ENCODE data around the gene FOS.

Gene FOS

DNA sequence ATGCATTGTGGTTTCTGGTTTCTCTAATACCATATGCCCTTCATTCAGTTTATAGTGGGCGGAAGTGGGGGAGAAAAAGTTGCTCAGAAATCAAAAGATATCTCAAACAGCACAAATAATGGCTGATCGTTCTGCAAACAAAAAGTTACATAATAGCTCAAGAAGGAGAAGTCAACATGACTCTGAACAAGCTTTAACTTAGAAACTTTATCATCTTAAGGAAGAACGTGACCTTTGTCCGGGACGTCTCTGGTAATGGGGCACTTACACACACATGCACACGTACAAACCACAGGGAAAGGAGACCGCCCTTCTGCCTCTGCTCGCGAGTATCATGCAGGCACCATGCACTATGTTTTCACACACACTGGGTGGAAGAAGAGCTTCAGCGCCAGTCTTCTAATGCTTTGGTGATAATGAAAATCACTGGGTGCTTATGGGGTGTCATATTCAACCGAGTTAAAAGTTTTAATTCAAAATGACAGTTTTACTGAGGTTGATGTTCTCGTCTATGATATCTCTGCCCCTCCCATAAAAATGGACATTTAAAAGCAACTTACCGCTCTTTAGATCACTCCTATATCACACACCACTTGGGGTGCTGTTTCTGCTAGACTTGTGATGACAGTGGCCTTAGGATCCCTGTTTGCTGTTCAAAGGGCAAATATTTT, 4.7 kb downstream of the FOS start:
- CTCF ChIA-PET, result interaction anchor here (0.5 to 1.4 kb wide), 3 partner anchors 8 to 130 kb away, joined by 3 read pairs; no protein-coding TSS in a partner anchor
- no peak for DNase-seq (ENCODE audit: low spot score)
- POLR2A ChIA-PET (ENCODE audit: low non-redundant PET), result interaction anchor here (0.5 kb wide), 1 partner anchor 139 kb away, joined by 5 read pairs; no protein-coding TSS in a partner anchor
- H3K27ac ChIP-seq, result no peak overlapping the region
- TF ChIP-seq CTCF (conservative IDR thresholded peaks at IDR 0.05; ENCODE audit: low read depth), result no peak

DNA sequence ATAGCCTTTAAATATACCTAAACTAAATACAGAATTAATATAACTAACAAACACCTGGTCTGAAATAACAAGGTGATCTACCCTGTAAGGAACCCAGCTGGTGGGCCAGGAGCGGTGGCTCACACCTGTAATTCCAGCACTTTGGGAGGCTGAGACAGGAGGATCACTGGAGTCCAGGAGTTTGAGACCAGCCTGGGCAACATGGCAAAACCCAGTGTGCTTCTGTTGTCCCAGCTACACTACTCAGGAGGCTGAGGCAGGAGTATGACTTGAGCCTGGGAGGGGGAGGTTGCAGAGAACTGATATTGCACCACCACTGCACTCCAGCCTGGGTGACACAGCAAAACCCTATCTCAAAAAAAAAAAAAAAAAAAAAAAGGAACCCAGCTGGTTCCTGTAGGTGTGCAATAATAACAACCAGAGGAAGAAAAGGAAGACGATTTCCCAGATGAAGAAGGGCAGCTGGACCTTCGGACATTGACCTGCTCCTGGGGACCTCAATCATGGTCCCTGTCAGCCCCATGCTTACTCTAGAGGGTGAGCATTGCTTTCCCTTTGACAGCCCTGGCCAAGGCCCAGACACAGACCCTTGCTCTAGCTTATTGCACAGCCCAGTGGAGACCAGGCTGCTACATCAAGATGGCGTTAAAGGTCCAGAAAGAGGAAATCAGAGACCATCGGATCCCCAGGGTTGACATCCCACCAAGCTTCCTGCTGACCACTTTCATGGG, 5.4 kb downstream of the FOS start:
- H3K27ac ChIP-seq, result peak overlapping the region; percentile 18; the same call in 1 of the 2 replicates
- CTCF ChIA-PET, result interaction anchor here (0.5 to 1.4 kb wide), 4 partner anchors 9 to 1623 kb away, joined by 3 read pairs; no protein-coding TSS in a partner anchor
- POLR2A ChIA-PET (ENCODE audit: low non-redundant PET), result interaction anchor here (0.5 to 0.6 kb wide), 2 partner anchors 25 to 140 kb away, joined by 5 to 7 read pairs; no protein-coding TSS in a partner anchor
- DNase-seq (ENCODE audit: low spot score), result no peak
- TF ChIP-seq CTCF (conservative IDR thresholded peaks at IDR 0.05; ENCODE audit: low read depth), result no peak

- no peak overlapping the region for H3K27ac ChIP-seq
- POLR2A ChIA-PET (ENCODE audit: low non-redundant PET), result no interaction called here
- no peak for DNase-seq (ENCODE audit: low spot score)
- CTCF ChIA-PET, result interaction anchor here (1.2 kb wide), 1 partner anchor 11 kb away, joined by 5 read pairs; no protein-coding TSS in a partner anchor
- no peak for TF ChIP-seq CTCF (conservative IDR thresholded peaks at IDR 0.05; ENCODE audit: low read depth)
These were observed 6.7 kb downstream of the FOS start for GRCh38 chr14:75285331-75285730.

GRCh38 chr14:75286313-75286712, 7.7 kb downstream of the FOS start:
- no peak for DNase-seq (ENCODE audit: low spot score)
- H3K27ac ChIP-seq, result no peak overlapping the region
- ChIA-PET POLR2A (ENCODE audit: low non-redundant PET) (no interaction called here), CTCF (interaction anchor here (1.2 kb wide), 1 partner anchor 10 kb away, joined by 5 read pairs; no protein-coding TSS in a partner anchor)
- no peak for TF ChIP-seq CTCF (conservative IDR thresholded peaks at IDR 0.05; ENCODE audit: low read depth)

- H3K27ac ChIP-seq, result no peak overlapping the region
- POLR2A ChIA-PET (ENCODE audit: low non-redundant PET), result no interaction called here
- DNase-seq (ENCODE audit: low spot score), result no peak
- CTCF ChIA-PET, result no interaction called here
- TF ChIP-seq CTCF (conservative IDR thresholded peaks at IDR 0.05; ENCODE audit: low read depth), result no peak
These were observed 11.3 kb downstream of the FOS start for GRCh38 chr14:75289840-75290388.

DNA sequence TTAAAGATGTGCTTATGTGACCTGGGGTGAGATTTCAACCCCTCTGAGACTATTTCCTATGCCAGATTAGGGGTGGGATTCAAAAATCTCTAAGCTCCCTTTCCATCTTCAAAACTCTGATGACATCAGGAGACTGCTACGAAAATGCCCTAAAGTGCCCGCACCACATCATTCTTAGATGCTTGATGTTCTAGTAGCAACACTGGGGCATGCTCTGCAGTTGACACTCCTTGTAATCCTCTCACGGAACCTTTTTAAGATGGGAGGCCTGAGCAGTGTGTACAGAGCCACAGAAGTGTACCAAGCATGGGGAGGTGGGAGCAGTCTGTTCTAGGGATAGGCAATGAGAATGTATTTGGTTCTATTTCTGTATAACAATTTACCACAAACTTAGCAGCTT, 12.2 kb downstream of the FOS start:
- TF ChIP-seq CTCF (conservative IDR thresholded peaks at IDR 0.05; ENCODE audit: low read depth), result no peak
- CTCF ChIA-PET, result interaction anchor here (0.6 kb wide), 1 partner anchor 127 kb away, joined by 3 read pairs; no protein-coding TSS in a partner anchor
- no peak overlapping the region for H3K27ac ChIP-seq
- POLR2A ChIA-PET (ENCODE audit: low non-redundant PET), result interaction anchor here (0.6 kb wide), 1 partner anchor 9 kb away, joined by 3 read pairs; no protein-coding TSS in a partner anchor
- no peak for DNase-seq (ENCODE audit: low spot score)

Data from RWPE1 (cell line).